Measurements from ENCODE around the gene FN1.

The FN1 gene

GRCh38 chr2:215441560-215442400 lies 5.9 kb upstream of the FN1 start:
- DNase-seq (ENCODE audit: low read depth in 2 of 2), result no peak

GRCh38 chr2:215439980-215440512 lies 4.2 kb upstream of the FN1 start:
- no peak for DNase-seq (ENCODE audit: low read depth in 2 of 2)

GRCh38 chr2:215439404-215439803 lies 3.5 kb upstream of the FN1 start:
- no peak for DNase-seq (ENCODE audit: low read depth in 2 of 2)

DNA sequence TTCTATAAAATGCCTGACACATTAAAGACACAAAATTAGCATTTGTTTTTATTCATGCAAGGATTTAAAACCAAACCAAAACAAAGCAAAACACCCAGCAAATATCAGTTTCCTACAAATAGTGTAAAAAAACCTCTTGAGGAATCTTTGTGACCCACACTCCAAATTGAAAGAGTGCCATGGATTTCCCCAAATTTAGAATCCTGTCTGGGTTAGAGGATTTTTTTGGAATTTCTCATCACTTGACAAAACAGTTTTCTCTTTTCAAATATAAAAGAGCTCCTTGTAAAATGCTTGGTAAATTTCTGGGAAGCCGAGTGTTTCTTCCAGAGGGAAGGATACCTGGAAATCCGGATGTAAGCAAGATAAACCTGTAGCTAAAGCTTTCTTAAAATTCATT lies 1.7 kb upstream of the FN1 start:
- DNase-seq (ENCODE audit: low read depth in 2 of 2), result no peak

DNA sequence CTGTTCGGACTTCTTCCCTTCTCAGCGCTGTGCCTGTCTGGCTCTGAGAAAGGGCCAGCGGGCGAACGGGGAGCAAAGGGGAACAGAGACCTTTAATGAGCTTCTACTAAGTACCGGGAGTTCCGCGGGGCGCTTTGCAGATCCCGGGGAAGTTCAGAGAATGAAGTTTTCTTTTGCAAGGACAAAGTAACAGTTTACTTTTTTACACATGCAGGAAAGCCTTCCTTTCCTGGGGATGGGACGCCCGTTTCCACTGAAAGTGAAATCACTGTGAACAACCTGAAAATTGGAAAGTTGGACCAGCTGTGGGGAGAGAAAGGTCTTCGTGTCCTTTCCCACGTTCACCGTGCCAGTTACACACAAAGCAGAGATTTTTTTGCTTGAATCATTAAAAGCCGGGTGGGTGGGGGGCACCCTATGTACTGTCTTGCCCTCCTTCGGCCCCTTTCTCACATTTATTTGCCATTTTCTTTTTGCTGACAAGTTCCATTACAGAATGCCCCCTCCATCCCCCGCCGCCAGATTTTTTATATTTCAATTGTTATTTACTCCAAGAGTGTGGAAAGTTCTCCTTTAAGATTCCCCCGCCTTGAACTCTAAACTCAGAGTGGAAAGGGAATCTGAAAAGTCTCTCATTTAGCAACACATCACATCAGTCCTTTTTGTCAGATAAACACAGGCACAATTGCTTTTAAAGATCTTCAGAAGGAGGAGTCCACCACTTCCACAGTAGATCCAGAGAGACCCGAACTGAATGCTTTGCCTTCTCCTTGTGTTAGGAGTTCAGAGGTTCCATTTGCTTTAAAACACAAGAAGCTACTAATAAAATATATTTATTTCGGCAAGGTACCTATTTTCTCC lies 1.1 kb upstream of the FN1 start:
- DNase-seq (ENCODE audit: low read depth in 2 of 2), result no peak

- peak in 1 of 2 donors; percentile 0 for DNase-seq (ENCODE audit: low read depth in 2 of 2)
These were observed 493 bp downstream of the FN1 start for GRCh38 chr2:215435280-215435869.

DNA sequence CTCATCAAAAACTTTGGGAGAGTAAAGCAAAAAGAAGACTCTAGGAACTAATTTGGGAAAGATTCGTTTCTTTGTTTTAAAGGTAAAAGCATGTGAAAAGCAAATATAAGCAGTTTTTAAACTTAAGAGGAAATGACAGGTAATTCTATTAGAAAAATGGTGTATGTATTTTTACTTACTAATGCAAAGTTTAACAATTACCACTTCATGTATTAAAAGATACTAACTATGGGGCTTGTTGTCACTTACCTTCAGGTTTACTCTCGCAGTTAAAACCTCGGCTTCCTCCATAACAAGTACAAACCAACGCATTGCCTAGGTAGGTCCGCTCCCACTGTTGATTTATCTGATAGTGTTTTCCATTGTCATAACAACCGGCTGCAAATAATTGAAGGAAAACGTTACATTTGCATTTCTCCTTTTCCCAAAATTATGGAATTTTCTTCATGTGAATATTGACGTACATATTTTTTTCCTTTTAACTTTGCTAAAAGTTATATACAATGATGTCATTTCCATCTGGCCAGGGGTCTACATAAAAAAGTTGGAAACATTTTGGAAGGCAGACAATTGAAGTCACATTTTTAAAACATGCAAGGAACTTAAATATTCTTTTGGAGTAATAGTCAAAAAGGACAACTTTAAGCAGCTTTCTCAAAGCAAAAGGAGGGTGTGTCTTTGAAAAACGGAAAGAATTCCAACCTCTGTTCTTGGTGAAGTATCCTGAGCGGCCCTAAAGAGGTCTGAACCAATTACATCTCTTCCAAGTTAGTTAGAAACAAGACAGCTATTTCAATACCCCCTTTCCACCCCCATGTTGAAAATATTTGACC lies 1.2 kb downstream of the FN1 start:
- no peak for DNase-seq (ENCODE audit: low read depth in 2 of 2)

DNA sequence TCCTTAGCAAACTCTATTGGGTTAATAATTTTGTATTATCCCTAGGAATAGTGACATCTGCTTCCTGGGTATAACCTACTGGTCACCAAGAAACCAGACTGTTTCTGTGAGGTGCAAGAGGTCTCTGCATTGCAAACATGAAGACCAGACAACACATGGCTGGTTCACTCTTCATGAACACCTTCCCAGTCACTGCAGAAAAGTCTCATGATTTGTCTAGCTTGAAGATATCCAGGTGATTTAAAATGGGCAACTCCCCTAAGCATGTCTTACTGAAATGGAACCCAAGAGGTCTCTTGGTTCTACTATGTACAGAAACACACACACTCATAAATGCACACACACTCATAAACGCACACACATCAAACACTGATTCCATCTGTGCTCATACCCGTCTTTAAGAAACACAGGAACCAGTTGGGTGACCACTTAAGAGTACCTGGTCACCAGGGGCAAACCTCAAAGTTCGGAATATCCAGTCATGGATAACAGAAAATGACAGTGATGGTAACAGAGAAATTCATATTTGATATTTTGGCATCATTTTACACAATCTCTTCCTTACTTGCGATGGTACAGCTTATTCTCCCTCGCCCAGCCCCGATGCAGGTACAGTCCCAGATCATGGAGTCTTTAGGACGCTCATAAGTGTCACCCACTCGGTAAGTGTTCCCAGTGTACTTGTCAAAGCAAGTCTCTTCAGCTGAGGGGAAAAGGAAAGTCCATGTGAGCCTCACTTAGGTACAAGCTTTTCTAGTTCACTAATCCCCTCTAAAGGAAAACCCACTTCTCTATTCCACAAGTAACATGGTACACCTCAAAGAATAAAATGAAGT lies 2.9 kb downstream of the FN1 start:
- no peak for DNase-seq (ENCODE audit: low read depth in 2 of 2)

- DNase-seq (ENCODE audit: low read depth in 2 of 2), result no peak
These were observed 3.8 kb downstream of the FN1 start for GRCh38 chr2:215431778-215432758.

GRCh38 chr2:215431290-215431689 lies 4.6 kb downstream of the FN1 start:
- no peak for DNase-seq (ENCODE audit: low read depth in 2 of 2)

DNA sequence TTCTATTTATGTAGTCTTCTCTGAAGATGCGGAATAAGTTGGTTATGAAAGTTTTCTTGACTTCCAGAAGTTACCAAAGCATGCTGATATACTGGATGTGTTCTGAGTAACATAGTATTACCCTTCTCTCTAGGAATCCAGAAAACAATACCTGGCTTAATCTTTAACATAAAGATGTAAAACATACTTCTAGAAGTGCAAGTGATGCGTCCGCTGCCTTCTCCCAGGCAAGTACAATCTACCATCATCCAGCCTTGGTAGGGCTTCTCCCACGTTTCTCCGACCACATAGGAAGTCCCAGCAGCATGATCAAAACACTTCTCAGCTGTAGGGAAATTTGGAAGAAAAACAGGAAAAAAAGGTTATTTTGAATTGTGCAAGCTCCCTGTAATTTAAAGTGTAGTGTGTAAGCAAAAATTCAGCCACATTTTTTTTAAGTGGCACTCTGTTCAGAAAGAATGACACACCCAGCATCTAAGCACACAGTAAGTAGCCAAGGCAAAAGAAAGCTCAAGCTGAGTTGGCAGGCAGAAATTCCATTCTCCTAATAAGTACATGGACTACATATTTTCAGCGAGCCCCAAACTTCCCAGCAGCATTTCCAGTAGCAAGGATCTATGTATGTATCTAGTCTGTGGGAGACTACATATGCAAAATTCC lies 5.2 kb downstream of the FN1 start:
- no peak for DNase-seq (ENCODE audit: low read depth in 2 of 2)

DNA sequence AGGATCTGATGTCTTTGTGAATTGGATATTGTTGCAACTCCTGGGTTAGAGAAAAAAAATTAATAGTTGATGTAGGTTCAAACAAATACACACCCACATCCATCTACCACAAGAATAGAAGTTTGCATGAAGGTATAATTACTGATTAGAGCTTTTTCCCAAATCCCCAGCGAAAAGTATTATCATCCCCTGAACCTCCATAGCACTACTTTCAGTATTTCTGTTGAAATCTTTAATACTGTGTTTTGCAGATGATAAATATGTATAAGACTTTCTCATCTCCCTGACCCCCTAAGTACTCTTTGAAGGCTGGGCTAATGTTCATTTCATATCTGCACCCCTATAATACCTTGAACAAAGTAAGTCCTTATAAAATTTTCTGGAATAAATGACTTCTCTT lies 6.4 kb downstream of the FN1 start:
- no peak for DNase-seq (ENCODE audit: low read depth in 2 of 2)

- DNase-seq (ENCODE audit: low read depth in 2 of 2), result no peak
These were observed 7.6 kb downstream of the FN1 start for GRCh38 chr2:215428060-215428910.

GRCh38 chr2:215427585-215427984 lies 8.3 kb downstream of the FN1 start:
- no peak for DNase-seq (ENCODE audit: low read depth in 2 of 2)

- DNase-seq (ENCODE audit: low read depth in 2 of 2), result no peak
These were observed 10.7 kb downstream of the FN1 start for GRCh38 chr2:215425021-215425782.

- no peak for DNase-seq (ENCODE audit: low read depth in 2 of 2)
These were observed 11.8 kb downstream of the FN1 start for GRCh38 chr2:215423928-215424540.

DNA sequence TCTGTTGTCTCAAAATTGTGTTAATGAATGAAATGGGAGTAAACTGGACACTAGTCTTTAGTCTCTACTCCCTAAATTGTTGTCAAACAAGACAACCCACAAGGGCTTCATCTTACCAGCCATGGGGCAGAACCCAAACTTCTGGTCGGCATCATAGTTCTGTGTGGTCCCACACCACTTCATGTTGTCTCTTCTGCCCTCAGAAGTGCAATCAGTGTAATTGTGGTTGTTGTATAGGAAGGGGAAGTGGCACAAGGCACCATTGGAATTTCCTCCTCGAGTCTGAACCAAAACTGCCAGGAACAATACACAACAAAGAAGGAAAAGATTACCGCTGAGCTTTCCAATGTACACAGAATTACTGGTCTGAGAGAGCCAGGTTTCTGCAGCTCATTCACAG lies 12.6 kb downstream of the FN1 start:
- no peak for DNase-seq (ENCODE audit: low read depth in 2 of 2)
